Thyroid gland (tissue), 4 donors: ENCODE results near the gene PLET1. TPM values are rescaled to one million over a fixed set of nuclear protein-coding genes. Genes with fewer than 3 reads are reported as not detected.

Source experiments
- DNase-seq, 2 donors: peaks; one replicate each; pipeline ENCODE4 v3.0.0-alpha.2; 2019
- H3K27ac ChIP-seq, 3 donors: fragments of 200-600 bp; sonication (generic); 1 replicate in 2 of 3; 2 replicates in 1 of 3; pipeline ENCODE4 v1.5.1; 2016 to 2019; ENCODE audit warnings: mild to moderate bottlenecking in 1 of 3, moderate library complexity in 1 of 3
- H3K27me3 ChIP-seq: fragments of 200-600 bp; sonication (generic); one replicate; pipeline ENCODE4 v1.5.1; 2019
- H3K36me3 ChIP-seq, 2 donors: fragments of 200-600 bp; sonication (generic); one replicate each; pipeline ENCODE4 v1.5.1; 2016 to 2019
- H3K4me1 ChIP-seq, 2 donors: fragments of 200-600 bp; sonication (generic); one replicate each; pipeline ENCODE4 v1.5.1; 2017 to 2019
- H3K4me3 ChIP-seq, 3 donors: fragments of 200-600 bp; sonication (generic); replicated peaks in 1 of 3; 1 replicate in 2 of 3; 2 replicates in 1 of 3; pipeline ENCODE4 v1.5.1; 2016; ENCODE audit warnings: mild to moderate bottlenecking in 1 of 3
- H3K9me3 ChIP-seq: fragments of 200-600 bp; sonication (generic); one replicate; pipeline ENCODE4 v1.5.1; 2017
- CTCF ChIP-seq, 6 experiments: fragments of 200-600 bp in 3 of 6; fragments of 450-650 bp in 3 of 6; sonication (generic) in 3 of 6; IDR thresholded peaks; one replicate each; pipeline ENCODE4 v1.5.1; 2016 to 2019; ENCODE audit warnings: antibody characterized with exemption in 6 of 6, mild to moderate bottlenecking in 2 of 6, inconsistent platforms in 1 of 6, moderate library complexity in 1 of 6
- POLR2A ChIP-seq, 2 donors: fragments of 450-650 bp; IDR thresholded peaks; one replicate each; pipeline ENCODE4 v1.6.1; 2017; ENCODE audit warnings: antibody characterized with exemption in 2 of 2, mild to moderate bottlenecking in 2 of 2, moderate library complexity in 1 of 2
- WGBS, 2 donors: methylation state at CpG; one replicate each; pipeline ENCODE4 v1.1.5; 2017; 5-methylcytosine and 5-hydroxymethylcytosine counted together
- intact Hi-C: fragments of 100-400 bp; cut with DNase I; formaldehyde crosslinking; loops from one replicate; pipeline ENCODE4 v1.15.1; 2023
- total RNA-seq, 4 donors: library from RNA; depleted of rRNA; stranded (reverse); fragments of >200 nt; gene quantifications; one replicate each; pipeline ENCODE4 v1.2.3, GENCODE V29; 2016

PLET1 gene
- total RNA-seq, 4 donors from 2014 or later: not detected

GRCh38 chr11:112265659-112266409 is 5.2 kb upstream of the PLET1 start:
- Histone ChIP-seq H3K27ac (no peak overlapping the region), H3K4me3 (no peak overlapping the region), H3K4me1 (no peaks in the 10 kb centered on the region), H3K36me3 (no peaks in the 10 kb centered on the region), H3K27me3 (no peaks in the 10 kb centered on the region), H3K9me3 (no peaks in the 10 kb centered on the region)
- WGBS, 2 donors: 74 to 77% methylated on average over 11 of the region's 11 CpGs
- intact Hi-C loops: no loop called here
- TF ChIP-seq POLR2A (IDR thresholded peaks at IDR 0.05) (no peak), CTCF (IDR thresholded peaks at IDR 0.05) (no peak)
- DNase-seq: no peak

GRCh38 chr11:112255067-112255720 is 5.5 kb downstream of the PLET1 start:
- Histone ChIP-seq H3K4me3 (no peak overlapping the region), H3K36me3 (no peaks in the 10 kb centered on the region), H3K27ac (no peak overlapping the region), H3K27me3 (no peaks in the 10 kb centered on the region), H3K4me1 (no peaks in the 10 kb centered on the region), H3K9me3 (no peaks in the 10 kb centered on the region)
- intact Hi-C loops: no loop called here
- no peak for DNase-seq
- WGBS, 2 donors: 70 to 77% methylated on average over 15 of the region's 15 CpGs
- TF ChIP-seq POLR2A (IDR thresholded peaks at IDR 0.05) (no peak), CTCF (IDR thresholded peaks at IDR 0.05) (no peak)

GRCh38 chr11:112253605-112254242 is 6.9 kb downstream of the PLET1 start:
- no peaks in the 10 kb centered on the region for H3K4me1 ChIP-seq
- intact Hi-C loops: no loop called here
- TF ChIP-seq POLR2A (IDR thresholded peaks at IDR 0.05) (no peak), CTCF (IDR thresholded peaks at IDR 0.05) (no peak)
- no peaks in the 10 kb centered on the region for H3K9me3 ChIP-seq
- 96 to 97% methylated on average over 3 of the region's 3 CpGs for WGBS, 2 donors
- no peaks in the 10 kb centered on the region for H3K36me3 ChIP-seq
- no peaks in the 10 kb centered on the region for H3K27me3 ChIP-seq
- H3K27ac ChIP-seq: no peak overlapping the region
- no peak for DNase-seq
- no peak overlapping the region for H3K4me3 ChIP-seq

GRCh38 chr11:112249871-112250610 is 10.6 kb downstream of the PLET1 start:
- H3K27ac ChIP-seq: no peak overlapping the region
- 81 to 84% methylated on average over 8 of the region's 8 CpGs for WGBS, 2 donors
- TF ChIP-seq CTCF (IDR thresholded peaks at IDR 0.05) (no peak), POLR2A (IDR thresholded peaks at IDR 0.05) (no peak)
- no peaks in the 10 kb centered on the region for H3K4me1 ChIP-seq
- no peaks in the 10 kb centered on the region for H3K9me3 ChIP-seq
- no peaks in the 10 kb centered on the region for H3K36me3 ChIP-seq
- intact Hi-C loops: no loop called here
- H3K4me3 ChIP-seq: no peak overlapping the region
- DNase-seq: no peak
- no peaks in the 10 kb centered on the region for H3K27me3 ChIP-seq
